Endodermal cell (in vitro differentiated cells): ENCODE results near the gene DCLRE1A. TPM values are rescaled to one million over a fixed set of nuclear protein-coding genes. Genes with fewer than 3 reads are reported as not detected.

Source experiments
- DNase-seq: peaks from one replicate; pipeline ENCODE4 v3.0.0-alpha.2; 2017
- H3K27ac ChIP-seq: 2 replicates; pipeline ENCODE4 v1.5.1; 2013; ENCODE audit warnings: mild to moderate bottlenecking, low read depth, low read length, moderate library complexity
- H3K27me3 ChIP-seq: 2 replicates; pipeline ENCODE4 v1.6.1; 2013; ENCODE audit warnings: mild to moderate bottlenecking, low read length, moderate library complexity; ENCODE audit not compliant: insufficient read depth, control insufficient read depth, poor library complexity, severe bottlenecking
- H3K36me3 ChIP-seq: 2 replicates; pipeline ENCODE4 v1.7.0; 2013; ENCODE audit warnings: mild to moderate bottlenecking, low read length, moderate library complexity; ENCODE audit not compliant: control insufficient read depth, insufficient read depth
- H3K4me1 ChIP-seq: one replicate; pipeline ENCODE4 v1.7.0; 2013; ENCODE audit warnings: low read length; ENCODE audit not compliant: control insufficient read depth, insufficient read depth
- H3K4me3 ChIP-seq: 2 replicates; pipeline ENCODE4 v1.5.1; 2013; ENCODE audit warnings: mild to moderate bottlenecking, low read length, moderate library complexity
- H3K9ac ChIP-seq: 2 replicates; pipeline ENCODE4 v1.6.1; 2013; ENCODE audit warnings: mild to moderate bottlenecking, low read length, moderate library complexity; ENCODE audit not compliant: poor library complexity, severe bottlenecking; ENCODE audit errors: extremely low read depth
- H3K9me3 ChIP-seq: 2 replicates; pipeline ENCODE4 v1.6.1; 2013; ENCODE audit warnings: mild to moderate bottlenecking, low read length, moderate library complexity; ENCODE audit not compliant: control insufficient read depth
- H3K27ac Mint-ChIP-seq: 2 replicates; pipeline ENCODE4 v1.8.0; 2020; ENCODE audit warnings: mixed read lengths
- H3K27me3 Mint-ChIP-seq: 2 replicates; pipeline ENCODE4 v1.8.0; 2021; ENCODE audit warnings: mild to moderate bottlenecking, mixed read lengths; ENCODE audit not compliant: insufficient read depth
- H3K36me3 Mint-ChIP-seq: 2 replicates; pipeline ENCODE4 v1.8.0; 2020; ENCODE audit warnings: low read depth, mixed read lengths
- H3K4me1 Mint-ChIP-seq: 2 replicates; pipeline ENCODE4 v1.8.0; 2020; ENCODE audit warnings: mixed read lengths
- H3K4me3 Mint-ChIP-seq: 2 replicates; pipeline ENCODE4 v1.8.0; 2020; ENCODE audit warnings: mild to moderate bottlenecking, moderate library complexity, mixed read lengths
- H3K9me3 Mint-ChIP-seq: 2 replicates; pipeline ENCODE4 v1.8.0; 2020; ENCODE audit warnings: mild to moderate bottlenecking, mixed read lengths
- CTCF ChIP-seq: fragments of 200-600 bp; sonication (generic); conservative IDR thresholded peaks from 2 replicates; pipeline ENCODE4 v1.5.0; 2021; ENCODE audit warnings: antibody characterized with exemption, mild to moderate bottlenecking
- WGBS, 2 experiments: methylation state at CpG; one replicate each; pipeline versions ENCODE4 v1.1.5 to v1.1.7; 2013; ENCODE audit warnings: missing lambda C conversion rate in 2 of 2, mixed read lengths in 1 of 2; ENCODE audit not compliant: insufficient coverage in 1 of 2, insufficient read length in 1 of 2; 5-methylcytosine and 5-hydroxymethylcytosine counted together
- total RNA-seq, 2 donors: library from RNA; stranded (reverse); fragmentation: NEBNext Ultra II Directional in 1 of 2; extraction: Animal tissue kit (Norgen Biotek cat#: 25700) in 1 of 2; gene quantifications; 2 replicates in 1 of 2; 3 replicates in 1 of 2; pipeline ENCODE4 v1.2.1, GENCODE V29; 2021

DCLRE1A gene
- total RNA-seq, 2 donors from 2014 or later = 9.6 to 17.8 TPM

GRCh38 chr10:113866551-113867394, 12.9 kb upstream of the DCLRE1A start:
- no peak for DNase-seq
- Histone ChIP-seq H3K9ac (no peak overlapping the region), H3K27me3 (no peaks in the 10 kb centered on the region), H3K4me1 (no peaks in the 10 kb centered on the region), H3K4me3 (no peak overlapping the region), H3K9me3 (peaks cover 3% of the 10 kb centered on the region), H3K36me3 (peaks cover 59% of the 10 kb centered on the region), H3K27ac (no peak overlapping the region)
- 99 to 100% methylated on average over 1 to 5 of the region's 5 CpGs for WGBS, 2 experiments
- Mint-ChIP-seq H3K9me3 (no peaks in the 10 kb centered on the region), H3K27ac (no peak overlapping the region), H3K4me1 (no peaks in the 10 kb centered on the region), H3K4me3 (no peak overlapping the region), H3K27me3 (no peaks in the 10 kb centered on the region), H3K36me3 (peaks cover 36% of the 10 kb centered on the region)
- TF ChIP-seq CTCF = no peak

GRCh38 chr10:113865901-113866300, 12.0 kb upstream of the DCLRE1A start:
- H3K9me3 Mint-ChIP-seq = peaks cover 3% of the 10 kb centered on the region
- Histone ChIP-seq H3K27ac (no peak overlapping the region), H3K27me3 (no peaks in the 10 kb centered on the region), H3K4me1 (no peaks in the 10 kb centered on the region), H3K9me3 (peaks cover 5% of the 10 kb centered on the region), H3K4me3 (no peak overlapping the region), H3K9ac (no peak overlapping the region), H3K36me3 (peaks cover 64% of the 10 kb centered on the region)
- H3K4me3 Mint-ChIP-seq = no peak overlapping the region
- H3K4me1 Mint-ChIP-seq = no peaks in the 10 kb centered on the region
- DNase-seq = no peak
- peaks cover 40% of the 10 kb centered on the region for H3K36me3 Mint-ChIP-seq
- WGBS, 2 experiments = 94% methylated on average over 3 of the region's 3 CpGs; no CpG with 5 or more reads in 1 of the 2 experiments
- no peak overlapping the region for H3K27ac Mint-ChIP-seq
- TF ChIP-seq CTCF = no peak
- H3K27me3 Mint-ChIP-seq = no peaks in the 10 kb centered on the region

- H3K4me3 ChIP-seq = no peak overlapping the region
- Mint-ChIP-seq H3K9me3 (peaks cover 4% of the 10 kb centered on the region), H3K4me1 (peaks cover 13% of the 10 kb centered on the region), H3K36me3 (peaks cover 40% of the 10 kb centered on the region), H3K27me3 (no peaks in the 10 kb centered on the region), H3K27ac (no peak overlapping the region), H3K4me3 (no peak overlapping the region)
- DNase-seq = no peak
- 98 to 100% methylated on average over 2 of the region's 2 CpGs for WGBS, 2 experiments
- no peak overlapping the region for H3K27ac ChIP-seq
- no peaks in the 10 kb centered on the region for H3K27me3 ChIP-seq
- peaks cover 16% of the 10 kb centered on the region for H3K9me3 ChIP-seq
- no peak overlapping the region for H3K9ac ChIP-seq
- no peak for TF ChIP-seq CTCF
- no peaks in the 10 kb centered on the region for H3K4me1 ChIP-seq
- H3K36me3 ChIP-seq = peaks cover 56% of the 10 kb centered on the region
These were observed 5.4 kb upstream of the DCLRE1A start for GRCh38 chr10:113859261-113859660.
